HG03280 (cell line): ENCODE measurements around the gene SLC29A2.
"Not testable (repeated sequence)": the region's sequence is repeated elsewhere in the genome, so short reads cannot be mapped to it uniquely, and the experiment has no call there.

ENCODE experiments used
- ATAC-seq: cut with Tn5 transposase; IDR thresholded peaks from one replicate; pipeline ENCODE4 v1.9.1; 2021; ENCODE audit warnings: mild to moderate bottlenecking, moderate library complexity; ENCODE audit not compliant: unreplicated experiment

SLC29A2 gene

DNA sequence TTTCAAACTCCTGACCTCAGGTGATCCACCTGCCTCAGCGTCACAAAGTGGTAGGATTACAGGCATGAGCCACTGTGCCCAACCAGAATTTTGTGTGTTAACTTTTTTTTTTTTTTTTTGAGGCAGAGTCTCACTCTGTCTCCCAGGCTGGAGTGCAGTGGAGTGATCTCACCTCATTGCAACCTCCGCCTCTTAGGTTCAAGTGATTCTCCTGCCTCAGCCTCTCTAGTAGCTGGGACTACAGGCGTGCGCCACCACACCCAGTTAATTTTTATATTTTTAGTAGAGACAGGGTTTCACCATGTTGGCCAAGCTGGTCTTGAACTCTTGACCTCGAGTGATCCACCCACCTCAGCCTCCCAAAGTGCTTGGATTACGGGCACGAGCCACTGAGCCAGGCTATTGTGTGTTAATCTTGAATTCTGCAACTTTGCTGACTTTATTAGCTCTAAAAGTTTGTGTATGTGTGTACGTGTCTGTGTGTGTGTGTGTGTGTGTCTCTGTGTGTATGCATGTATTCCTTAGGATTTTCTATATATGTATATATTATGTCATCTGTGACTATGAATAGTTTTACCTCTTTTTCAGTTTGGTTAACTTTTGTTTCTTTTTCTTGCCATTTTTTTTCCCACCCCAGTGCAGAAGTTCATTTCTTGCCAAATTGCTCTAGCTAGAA is 20.9 kb downstream of the SLC29A2 start:
- ATAC-seq, result not testable (repeated sequence)

- no peak for ATAC-seq
Observed at GRCh38 chr11:66349084-66349386, 22.5 kb downstream of the SLC29A2 start.

DNA sequence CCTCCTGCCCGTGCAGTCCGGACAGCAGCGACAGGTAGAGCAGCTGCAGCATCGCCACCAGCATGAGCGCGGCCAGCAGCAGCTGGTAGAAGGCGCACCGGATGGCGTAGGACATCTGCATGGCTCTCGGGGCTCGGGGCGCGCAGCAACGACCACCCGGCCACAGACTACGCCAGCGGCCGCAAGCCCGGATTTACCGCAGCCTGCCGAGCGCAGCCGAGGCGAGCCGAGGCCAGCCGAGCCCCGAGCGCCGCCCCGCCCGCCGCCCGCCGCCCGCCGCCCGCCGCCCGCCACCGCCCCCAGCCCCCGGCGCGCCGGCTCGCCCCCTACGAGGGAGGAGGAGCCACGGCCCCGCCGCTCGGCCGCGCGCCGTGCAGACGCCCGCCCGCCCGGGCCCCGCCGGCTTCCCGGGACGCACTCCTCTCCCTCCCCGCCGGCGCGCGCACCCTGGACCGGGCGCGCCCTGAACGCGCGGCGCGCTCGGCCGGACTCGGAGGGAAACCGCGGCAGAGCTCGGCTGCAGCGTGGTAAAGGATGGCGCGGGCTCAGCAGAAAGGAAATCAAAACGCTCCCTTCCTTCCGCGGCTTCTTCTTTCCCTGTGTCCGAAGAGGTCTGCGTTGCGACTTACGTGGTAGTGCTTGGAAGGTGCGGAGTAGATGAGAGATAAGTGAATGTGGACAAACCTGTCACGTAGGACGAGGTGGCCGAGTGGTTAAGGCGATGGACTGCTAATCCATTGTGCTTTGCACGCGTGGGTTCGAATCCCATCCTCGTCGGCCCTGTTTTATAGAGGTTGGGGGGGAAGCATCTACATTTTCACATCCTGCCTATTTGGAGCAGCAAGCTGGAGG is 23.9 kb downstream of the SLC29A2 start, which contains the start of gene B4GAT1:
TSS of gene B4GAT1 (minus strand) at position 205 of the 852 bp plus-strand sequence. CDS start at position 121, 84 bp downstream.
- peak; percentile 44 for ATAC-seq

- no peak for ATAC-seq
Observed at GRCh38 chr11:66346476-66347424, 24.8 kb downstream of the SLC29A2 start.

DNA sequence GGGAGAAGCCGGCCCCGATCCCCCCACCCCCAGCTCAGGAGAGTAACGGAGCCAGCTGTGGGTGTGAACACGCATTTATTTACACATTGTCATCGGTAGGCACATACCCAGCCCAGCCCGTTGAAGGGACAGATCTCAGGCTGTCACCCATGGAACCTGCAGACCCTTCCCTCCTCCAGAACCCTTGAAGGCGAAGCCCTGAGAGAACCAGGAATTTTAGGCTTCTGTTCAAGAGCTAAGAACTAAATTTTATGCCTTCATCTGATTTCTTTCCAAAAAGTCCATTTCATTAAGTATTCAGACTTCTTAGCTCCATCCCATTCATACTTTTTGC is 26.3 kb downstream of the SLC29A2 start:
- no peak for ATAC-seq

DNA sequence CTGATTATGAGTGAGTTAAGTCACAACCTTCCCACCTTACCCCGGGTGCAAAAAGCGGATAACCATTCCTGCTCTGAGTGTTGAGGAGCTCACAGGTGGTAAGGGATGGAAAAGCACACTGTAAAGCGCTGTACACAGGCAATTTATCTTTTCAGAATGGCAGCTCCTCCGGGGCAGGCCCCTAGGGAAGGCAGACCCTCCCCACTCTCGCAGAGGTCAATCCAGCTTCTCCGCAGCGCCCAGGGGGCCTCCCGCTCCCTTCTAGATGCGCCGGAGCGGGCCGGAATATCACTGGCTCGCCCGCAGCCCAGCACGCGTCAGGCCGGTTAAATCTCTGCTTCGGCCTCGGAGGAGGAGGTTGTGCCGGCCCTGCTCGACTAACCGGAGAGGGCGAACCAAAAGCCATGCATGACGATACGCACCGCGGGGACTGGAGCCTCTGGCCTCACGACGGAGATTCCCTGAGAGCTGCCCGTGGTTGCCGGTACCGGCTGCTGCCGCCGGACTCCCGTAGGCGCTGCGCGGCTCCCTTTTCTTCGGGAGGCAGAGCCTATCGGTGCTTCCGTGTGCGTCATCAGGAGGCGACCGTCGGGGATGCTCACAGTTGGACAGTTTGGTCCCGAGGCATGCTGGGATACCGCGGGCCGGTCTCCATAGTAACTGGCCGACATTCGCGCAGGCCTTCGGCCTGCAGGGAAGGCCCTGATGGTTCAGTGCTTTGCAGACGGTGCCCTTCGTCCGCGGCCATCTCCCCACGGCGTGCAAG is 26.8 kb downstream of the SLC29A2 start, which contains the start of gene BRMS1:
TSS of gene BRMS1 (minus strand) at position 555 of the 766 bp plus-strand sequence. CDS start 2,870 bp downstream, outside the sequence.
- ATAC-seq, result peak; percentile 72

DNA sequence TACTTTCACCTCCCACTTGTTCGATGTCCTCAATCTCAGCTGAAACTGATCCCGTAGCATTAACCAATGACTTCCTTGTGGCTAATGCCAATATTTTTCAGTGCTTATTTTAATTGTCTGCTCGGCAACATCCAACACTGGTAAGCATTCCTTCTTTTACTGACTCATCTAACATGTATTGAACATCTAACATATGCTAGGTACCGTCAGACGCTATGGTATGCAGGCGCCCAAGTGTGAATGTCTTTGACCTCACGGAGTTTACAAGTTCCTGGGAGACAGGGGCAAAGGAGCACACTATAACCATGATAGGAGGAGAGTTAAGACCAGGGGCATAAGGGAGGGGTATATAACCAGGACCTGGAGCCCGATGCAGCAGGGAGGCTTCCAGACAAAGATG is 28.4 kb downstream of the SLC29A2 start:
- no peak for ATAC-seq

GRCh38 chr11:66341502-66342126 is 29.9 kb downstream of the SLC29A2 start:
- ATAC-seq, result no peak

GRCh38 chr11:66340596-66341501 is 30.7 kb downstream of the SLC29A2 start:
- no peak for ATAC-seq

GRCh38 chr11:66339686-66340483 is 31.7 kb downstream of the SLC29A2 start:
- no peak for ATAC-seq

GRCh38 chr11:66339162-66339675 is 32.3 kb downstream of the SLC29A2 start:
- ATAC-seq, result no peak

GRCh38 chr11:66338276-66339161 is 33.0 kb downstream of the SLC29A2 start:
- ATAC-seq, result no peak

DNA sequence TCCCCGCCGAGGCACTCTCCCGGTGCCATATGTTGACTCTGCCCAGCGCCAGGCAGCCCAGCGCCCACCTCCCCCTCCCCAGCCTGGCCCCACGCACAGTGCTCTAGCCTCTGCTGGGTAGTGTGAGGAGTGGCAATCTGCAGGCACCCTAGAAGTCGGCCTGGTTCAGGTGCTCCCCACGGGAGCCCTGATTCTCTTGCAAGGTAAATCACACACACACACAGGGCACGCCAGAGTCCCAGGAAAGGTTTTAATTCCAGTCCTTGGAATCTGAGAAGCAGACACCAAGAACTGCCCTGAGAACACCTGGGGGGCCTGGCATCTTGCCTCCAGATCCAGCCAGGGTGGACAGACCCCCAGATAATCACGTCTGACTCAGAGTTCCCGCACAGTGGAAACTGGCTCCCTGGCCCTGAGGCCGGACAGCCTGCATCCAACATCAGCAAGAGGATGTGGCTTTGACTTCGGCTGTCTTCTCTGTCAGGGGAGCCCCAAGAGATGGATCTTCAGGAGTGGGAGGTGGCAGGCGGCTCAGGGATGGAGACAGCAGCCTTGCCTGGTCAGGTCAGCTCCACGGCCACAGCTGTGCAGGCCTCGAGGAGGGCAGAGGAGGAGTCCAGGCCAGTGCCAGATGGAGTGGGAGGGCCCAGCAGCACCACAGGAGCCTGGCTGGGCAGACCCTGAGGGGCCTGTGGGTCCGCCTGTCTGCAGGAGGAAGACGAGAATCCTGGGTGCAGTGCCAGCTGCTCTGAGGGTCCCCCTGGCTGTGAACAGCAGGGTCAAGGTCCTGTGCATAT is 34.3 kb downstream of the SLC29A2 start:
- no peak for ATAC-seq

DNA sequence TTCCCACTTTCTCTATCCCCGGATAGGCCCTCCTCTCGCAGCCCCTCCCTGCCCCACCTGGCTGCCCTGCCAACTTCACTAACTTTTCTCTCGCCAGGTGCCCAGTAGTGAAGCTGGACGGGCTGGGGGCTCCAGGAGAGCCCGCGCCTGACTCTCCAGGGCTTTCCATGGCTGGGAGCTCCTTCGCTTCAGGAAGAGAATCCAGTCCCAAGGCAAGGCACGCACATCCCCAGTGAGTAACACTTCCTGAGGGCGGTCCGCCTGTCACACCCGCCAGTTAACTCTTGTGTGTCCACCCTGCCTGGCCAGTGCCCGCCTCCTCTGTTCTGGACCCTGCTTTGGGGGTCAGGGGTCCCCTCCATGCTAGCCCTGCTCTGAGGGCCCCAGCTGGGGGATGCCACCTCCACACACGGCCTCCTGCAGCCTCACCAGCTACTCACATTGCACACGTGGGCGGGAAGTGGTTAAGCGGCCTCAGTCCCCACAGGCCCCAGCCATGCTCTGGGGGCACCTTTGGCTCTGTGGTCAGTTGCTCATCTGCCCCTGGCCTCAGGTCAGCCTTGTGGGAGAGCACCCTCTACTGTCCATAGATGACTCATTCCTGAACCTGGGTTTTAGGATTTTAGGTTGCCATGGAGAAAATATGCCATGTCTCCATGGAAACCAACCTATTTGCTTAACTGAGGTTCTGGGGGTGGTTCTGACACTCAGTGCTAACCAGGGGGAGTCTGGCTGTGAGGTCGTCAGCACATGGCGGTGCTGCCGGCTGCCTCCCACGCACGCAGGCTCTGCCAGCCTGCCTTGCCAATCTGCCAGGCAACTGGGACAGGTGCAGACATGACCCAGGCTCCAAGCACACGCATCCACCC is 35.1 kb downstream of the SLC29A2 start, which contains the start of gene RIN1:
TSS of gene RIN1 (minus strand) at position 201 of the 869 bp plus-strand sequence. CDS start at position 169, 32 bp downstream.
- ATAC-seq, result peak; percentile 65
